Measurements from ENCODE around the gene POLR1G.
A peak's percentile ranks its signal among the peaks of the same experiment; 100 is the strongest.

POLR1G gene

DNA sequence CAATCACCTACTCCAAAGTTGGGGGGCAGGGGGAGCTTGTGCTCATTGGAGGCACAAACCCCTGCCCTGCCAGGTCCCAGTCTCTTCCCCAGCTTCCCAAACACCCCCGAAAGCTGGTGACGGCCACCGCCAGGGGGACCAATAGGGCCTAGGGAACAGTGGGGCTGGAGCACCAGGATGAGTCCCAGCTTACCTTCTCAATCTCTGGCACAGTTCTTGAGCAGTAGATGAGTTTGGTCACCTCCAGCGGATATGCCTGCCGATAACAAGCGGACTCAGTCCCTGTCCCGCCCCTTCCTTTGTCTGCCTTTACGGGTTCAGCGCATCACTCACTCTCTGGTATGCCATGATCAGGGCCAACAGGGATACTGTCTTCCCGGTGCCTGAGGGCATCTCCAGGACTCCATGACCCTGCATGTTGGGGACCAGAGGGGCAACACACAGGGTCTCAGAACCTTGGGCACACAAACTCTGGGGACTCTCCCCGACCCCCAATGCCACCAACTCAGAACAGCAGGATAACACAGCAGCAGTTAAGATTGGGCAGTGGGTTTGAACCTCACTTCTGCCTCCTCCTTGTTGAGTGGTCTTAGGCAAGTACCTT lies 37.6 kb upstream of the POLR1G start:
- no peaks in the 10 kb centered on the region for H3K9me3 ChIP-seq (ENCODE audit: control insufficient read depth in 2 of 2, low read length in 2 of 2)
- H3K4me3 ChIP-seq (ENCODE audit: low read length in 2 of 2): no peak overlapping the region
- H3K36me3 ChIP-seq (ENCODE audit: control insufficient read depth in 2 of 2, insufficient read depth in 2 of 2, low read length in 2 of 2): no peaks in the 10 kb centered on the region
- peaks cover 12% of the 10 kb centered on the region for H3K4me1 ChIP-seq (ENCODE audit: control insufficient read depth, insufficient read depth, low read length)
- no peaks in the 10 kb centered on the region for H3K27me3 ChIP-seq (ENCODE audit: control insufficient read depth in 1 of 2, insufficient read depth in 2 of 2, low read length in 2 of 2)
- H3K27ac ChIP-seq (ENCODE audit: low read length): no peak overlapping the region
- no peak overlapping the region for H3K9ac ChIP-seq (ENCODE audit: low read length in 2 of 2)

DNA sequence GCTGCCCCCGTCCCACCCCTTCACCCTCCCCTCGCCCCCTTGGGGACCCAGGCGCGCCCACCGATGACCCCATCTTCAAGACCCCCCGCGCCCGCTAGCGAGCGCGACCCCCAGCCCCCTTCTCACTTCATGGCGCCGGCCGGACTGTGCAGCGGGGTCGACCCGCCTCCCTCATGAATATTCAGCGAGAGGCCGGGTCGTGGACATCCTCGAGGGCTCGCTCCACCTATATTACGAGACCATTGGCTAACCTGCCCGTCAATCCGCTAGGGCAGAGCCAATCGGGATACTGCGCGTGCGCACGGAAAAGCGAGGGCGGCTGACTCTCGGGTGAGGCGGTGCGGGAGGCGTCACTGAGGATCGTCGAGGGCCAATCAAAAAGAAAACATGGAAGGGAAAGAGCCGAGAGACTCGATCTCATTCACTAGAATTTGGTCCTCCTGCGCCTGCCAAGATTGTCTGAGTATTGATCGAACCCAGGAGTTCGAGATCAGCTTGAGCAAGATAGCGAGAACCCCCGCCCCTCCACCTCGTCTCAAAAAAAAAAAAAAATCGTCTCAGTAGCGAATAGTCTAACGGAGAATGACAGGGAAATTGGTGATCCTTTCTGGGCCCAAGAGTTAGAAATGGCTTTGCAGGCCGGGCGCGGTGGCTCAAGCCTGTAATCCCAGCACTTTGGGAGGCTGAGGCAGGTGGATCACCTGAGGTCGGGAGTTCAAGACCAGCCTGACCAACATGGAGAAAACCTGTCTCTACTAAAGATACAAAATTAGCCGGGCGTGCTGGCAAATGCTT lies 35.8 kb upstream of the POLR1G start, which contains the start of gene ERCC2:
Gene ERCC2, minus strand, starts transcription at position 164 of the 795 bp plus-strand sequence. Its CDS starts 33 bp downstream, at position 131.
- Histone ChIP-seq H3K4me3 (ENCODE audit: low read length in 2 of 2) (peak within 1 kb of the TSS; percentile 82 to 86), H3K9me3 (ENCODE audit: control insufficient read depth in 2 of 2, low read length in 2 of 2) (no peaks in the 10 kb centered on the region), H3K36me3 (ENCODE audit: control insufficient read depth in 2 of 2, insufficient read depth in 2 of 2, low read length in 2 of 2) (no peaks in the 10 kb centered on the region), H3K9ac (ENCODE audit: low read length in 2 of 2) (peak within 1 kb of the TSS; percentile 71 to 76), H3K27me3 (ENCODE audit: control insufficient read depth in 1 of 2, insufficient read depth in 2 of 2, low read length in 2 of 2) (no peaks in the 10 kb centered on the region), H3K27ac (ENCODE audit: low read length) (peak within 1 kb of the TSS; percentile 55), H3K4me1 (ENCODE audit: control insufficient read depth, insufficient read depth, low read length) (peaks cover 12% of the 10 kb centered on the region)

DNA sequence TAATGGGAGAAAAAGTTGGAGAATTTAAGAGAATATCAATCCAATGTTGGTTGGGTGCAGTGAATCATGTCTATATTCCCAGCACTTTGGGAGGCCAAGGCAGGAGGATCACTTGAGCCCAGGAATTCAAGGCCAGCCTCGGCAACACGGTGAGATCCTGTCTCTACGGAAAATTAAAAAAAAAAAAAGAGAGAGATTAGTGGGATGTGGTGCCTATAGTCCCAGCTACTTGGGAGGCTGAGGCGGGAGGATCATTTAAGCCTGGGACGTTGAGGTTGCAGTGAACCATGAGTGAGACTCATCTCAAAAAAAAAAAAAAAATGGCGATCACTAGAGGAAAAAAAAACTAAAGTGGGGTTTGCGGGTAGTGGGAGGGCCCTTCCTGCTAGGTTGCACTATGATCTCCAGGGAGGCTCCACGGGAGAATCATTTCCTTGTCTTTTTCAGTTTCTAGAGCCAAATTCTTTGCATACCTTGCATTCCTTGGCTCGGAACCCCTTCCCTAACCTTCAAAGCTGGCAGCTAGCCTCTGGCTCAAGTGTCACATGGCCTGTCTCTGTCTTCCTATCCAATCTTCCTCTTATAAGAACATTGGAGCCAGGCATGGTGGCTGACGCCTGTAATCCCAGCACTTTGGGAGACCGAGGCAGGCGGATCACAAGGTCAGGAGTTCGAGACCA lies 30.3 kb upstream of the POLR1G start:
- no peak overlapping the region for H3K27ac ChIP-seq (ENCODE audit: low read length)
- H3K4me1 ChIP-seq (ENCODE audit: control insufficient read depth, insufficient read depth, low read length): peaks cover 4% of the 10 kb centered on the region
- H3K9me3 ChIP-seq (ENCODE audit: control insufficient read depth in 2 of 2, low read length in 2 of 2): no peaks in the 10 kb centered on the region
- H3K36me3 ChIP-seq (ENCODE audit: control insufficient read depth in 2 of 2, insufficient read depth in 2 of 2, low read length in 2 of 2): no peaks in the 10 kb centered on the region
- H3K4me3 ChIP-seq (ENCODE audit: low read length in 2 of 2): no peak overlapping the region
- no peak overlapping the region for H3K9ac ChIP-seq (ENCODE audit: low read length in 2 of 2)
- no peaks in the 10 kb centered on the region for H3K27me3 ChIP-seq (ENCODE audit: control insufficient read depth in 1 of 2, insufficient read depth in 2 of 2, low read length in 2 of 2)

DNA sequence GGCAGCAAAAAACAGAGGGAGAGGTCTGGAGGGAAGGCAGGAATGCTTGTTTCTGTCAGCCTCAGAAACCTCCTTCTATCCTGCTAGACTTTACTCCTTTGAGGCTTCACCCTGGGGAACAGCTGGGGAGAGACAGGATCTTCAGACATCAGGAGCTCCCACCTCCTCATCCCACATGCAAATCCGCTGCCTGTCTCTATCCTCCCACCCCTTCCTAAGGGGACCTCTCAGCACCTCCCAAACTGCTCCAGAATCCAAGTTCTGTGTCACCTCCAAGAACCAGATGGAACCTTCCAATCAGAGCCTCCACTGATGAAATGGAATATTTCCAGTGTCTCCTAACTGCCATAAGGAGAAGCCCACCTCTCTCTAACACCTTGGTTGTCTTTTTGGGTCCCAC lies 26.3 kb upstream of the POLR1G start:
- no peaks in the 10 kb centered on the region for H3K9me3 ChIP-seq (ENCODE audit: control insufficient read depth in 2 of 2, low read length in 2 of 2)
- H3K27me3 ChIP-seq (ENCODE audit: control insufficient read depth in 1 of 2, insufficient read depth in 2 of 2, low read length in 2 of 2): peaks cover 4% of the 10 kb centered on the region in 2 donors
- no peaks in the 10 kb centered on the region for H3K36me3 ChIP-seq (ENCODE audit: control insufficient read depth in 2 of 2, insufficient read depth in 2 of 2, low read length in 2 of 2)
- no peak overlapping the region for H3K4me3 ChIP-seq (ENCODE audit: low read length in 2 of 2)
- no peak overlapping the region for H3K9ac ChIP-seq (ENCODE audit: low read length in 2 of 2)
- peaks cover 4% of the 10 kb centered on the region for H3K4me1 ChIP-seq (ENCODE audit: control insufficient read depth, insufficient read depth, low read length)
- no peak overlapping the region for H3K27ac ChIP-seq (ENCODE audit: low read length)

DNA sequence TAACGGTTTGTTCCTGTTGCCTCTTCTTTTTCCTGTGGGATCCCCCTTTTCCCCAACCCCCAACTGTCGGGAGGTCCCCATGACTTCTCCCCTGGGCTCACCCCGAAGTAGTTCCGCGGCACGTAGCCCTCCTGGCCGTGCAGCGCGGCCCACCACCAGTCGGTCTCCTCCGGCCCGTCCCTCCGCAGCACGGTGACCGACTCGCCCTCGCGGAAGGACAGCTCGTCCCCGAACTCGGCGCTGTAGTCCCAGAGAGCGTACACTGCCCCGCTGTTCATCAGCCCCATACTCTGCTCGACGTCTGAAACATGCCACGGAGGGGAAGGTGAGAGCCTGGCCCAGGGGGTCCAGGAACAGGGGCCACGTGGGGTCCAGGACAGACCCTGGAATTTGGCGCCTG lies 24.0 kb upstream of the POLR1G start:
- H3K36me3 ChIP-seq (ENCODE audit: control insufficient read depth in 2 of 2, insufficient read depth in 2 of 2, low read length in 2 of 2): no peaks in the 10 kb centered on the region
- H3K4me1 ChIP-seq (ENCODE audit: control insufficient read depth, insufficient read depth, low read length): peaks cover 10% of the 10 kb centered on the region
- H3K9me3 ChIP-seq (ENCODE audit: control insufficient read depth in 2 of 2, low read length in 2 of 2): no peaks in the 10 kb centered on the region
- H3K9ac ChIP-seq (ENCODE audit: low read length in 2 of 2): no peak overlapping the region
- H3K27ac ChIP-seq (ENCODE audit: low read length): no peak overlapping the region
- H3K27me3 ChIP-seq (ENCODE audit: control insufficient read depth in 1 of 2, insufficient read depth in 2 of 2, low read length in 2 of 2): peaks cover 15 to 24% of the 10 kb centered on the region in 2 donors
- H3K4me3 ChIP-seq (ENCODE audit: low read length in 2 of 2): no peak overlapping the region

DNA sequence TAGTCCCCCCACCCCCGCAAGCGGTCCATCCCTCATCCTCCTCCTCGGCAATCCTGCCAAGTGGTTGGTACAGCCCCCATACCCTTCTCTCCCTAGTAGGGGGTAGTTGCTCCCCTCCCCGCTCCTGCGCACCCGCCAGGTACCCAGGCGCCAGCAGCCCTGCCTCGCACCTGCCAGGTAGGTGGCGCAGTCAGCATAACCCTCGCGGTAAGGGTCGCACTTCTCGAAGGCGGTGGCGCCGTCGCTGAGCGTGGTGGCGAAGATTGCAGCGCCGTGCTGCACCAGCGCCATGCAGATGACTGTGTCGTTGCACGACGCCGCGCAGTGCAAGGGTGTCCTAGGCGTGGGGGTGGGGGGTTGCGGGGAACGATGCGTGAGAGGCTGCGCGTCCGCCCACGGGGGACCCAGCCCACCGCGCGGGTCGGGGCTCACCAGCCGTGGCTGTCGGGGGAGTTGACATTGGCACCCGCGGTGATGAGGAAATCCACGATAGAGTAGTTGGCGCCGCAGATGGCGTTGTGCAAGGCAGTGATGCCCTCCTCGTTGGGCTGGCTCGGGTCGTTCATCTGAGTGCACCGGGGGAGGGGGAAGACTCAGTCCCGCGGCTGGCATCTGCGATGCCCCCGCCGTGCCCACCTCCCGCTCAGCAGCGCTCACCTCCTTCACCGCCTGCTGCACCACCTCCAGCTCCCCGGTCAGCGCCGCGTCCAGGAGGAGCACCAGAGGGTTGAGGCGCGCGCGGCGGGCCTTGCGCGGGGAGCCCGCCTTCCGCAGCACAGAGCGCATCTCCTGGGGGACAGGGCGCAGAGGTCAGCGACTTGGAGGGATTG lies 20.8 kb upstream of the POLR1G start:
- Histone ChIP-seq H3K9ac (ENCODE audit: low read length in 2 of 2) (no peak overlapping the region), H3K27me3 (ENCODE audit: control insufficient read depth in 1 of 2, insufficient read depth in 2 of 2, low read length in 2 of 2) (peaks cover 15 to 26% of the 10 kb centered on the region in 2 donors), H3K9me3 (ENCODE audit: control insufficient read depth in 2 of 2, low read length in 2 of 2) (no peaks in the 10 kb centered on the region), H3K4me3 (ENCODE audit: low read length in 2 of 2) (no peak overlapping the region), H3K27ac (ENCODE audit: low read length) (no peak overlapping the region), H3K36me3 (ENCODE audit: control insufficient read depth in 2 of 2, insufficient read depth in 2 of 2, low read length in 2 of 2) (no peaks in the 10 kb centered on the region), H3K4me1 (ENCODE audit: control insufficient read depth, insufficient read depth, low read length) (peaks cover 10% of the 10 kb centered on the region)

DNA sequence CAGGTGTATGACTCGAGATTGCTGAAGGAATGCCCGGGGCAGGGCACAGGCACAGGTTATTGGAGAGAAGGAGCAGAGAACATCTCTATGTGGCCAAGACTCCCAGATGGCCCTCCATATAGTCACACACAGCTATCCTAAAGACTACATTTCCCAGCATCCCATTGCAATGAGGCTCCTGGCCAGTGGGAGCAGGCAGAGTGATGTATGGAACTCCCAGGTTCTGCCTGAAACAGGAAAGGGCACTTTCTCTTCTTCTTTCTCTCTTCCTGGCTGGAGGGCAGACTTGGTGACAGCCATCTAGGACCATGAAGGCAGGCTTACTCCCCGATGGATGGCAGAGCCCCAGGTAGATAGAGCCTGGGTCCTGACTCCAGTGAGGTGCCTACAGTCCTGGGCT lies 15.1 kb upstream of the POLR1G start:
- Histone ChIP-seq H3K4me1 (ENCODE audit: control insufficient read depth, insufficient read depth, low read length) (no peaks in the 10 kb centered on the region), H3K4me3 (ENCODE audit: low read length in 2 of 2) (no peak overlapping the region), H3K9me3 (ENCODE audit: control insufficient read depth in 2 of 2, low read length in 2 of 2) (no peaks in the 10 kb centered on the region)

DNA sequence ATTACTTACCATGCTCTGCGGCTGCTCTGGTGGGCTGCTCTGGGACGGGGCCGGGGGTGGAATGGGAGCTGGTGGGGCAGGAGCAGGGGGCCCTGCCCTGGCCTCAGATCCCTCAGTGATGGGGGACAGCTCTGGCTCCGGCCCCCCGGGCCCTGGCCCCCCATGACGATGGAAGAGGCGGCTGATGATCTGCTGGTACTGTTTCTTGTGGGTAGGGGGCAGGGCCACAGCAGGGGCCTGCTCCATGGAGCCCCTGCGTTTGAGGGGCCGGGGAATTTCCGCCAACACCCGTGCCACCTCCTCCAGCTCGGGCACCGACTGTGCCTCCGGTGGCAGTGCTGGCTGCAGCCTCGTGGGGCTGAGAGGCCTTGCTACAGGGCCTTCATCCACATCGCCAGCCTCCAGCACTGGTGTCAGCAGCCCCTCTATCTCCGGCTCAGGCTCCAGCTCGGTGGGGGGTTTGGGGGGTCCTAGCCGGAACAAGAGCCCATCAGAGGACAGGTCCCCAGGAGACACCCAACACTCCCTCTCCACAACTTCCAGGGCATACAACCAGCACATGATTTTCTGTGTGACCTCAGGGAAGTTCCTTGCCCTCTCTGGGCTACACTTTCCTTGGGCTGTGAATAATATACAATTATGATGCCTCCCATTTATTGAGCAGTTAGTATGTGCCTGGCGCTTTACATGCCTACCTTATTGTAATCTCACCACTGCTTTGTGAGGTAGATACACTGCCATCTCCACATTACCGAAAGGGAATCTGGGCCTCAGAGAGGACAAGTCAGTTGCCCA lies 14.4 kb upstream of the POLR1G start:
- Histone ChIP-seq H3K27ac (ENCODE audit: low read length) (no peak overlapping the region), H3K27me3 (ENCODE audit: control insufficient read depth in 1 of 2, insufficient read depth in 2 of 2, low read length in 2 of 2) (peaks cover 0 to 10% of the 10 kb centered on the region in 2 donors), H3K4me3 (ENCODE audit: low read length in 2 of 2) (no peak overlapping the region), H3K36me3 (ENCODE audit: control insufficient read depth in 2 of 2, insufficient read depth in 2 of 2, low read length in 2 of 2) (no peaks in the 10 kb centered on the region), H3K9me3 (ENCODE audit: control insufficient read depth in 2 of 2, low read length in 2 of 2) (no peaks in the 10 kb centered on the region), H3K9ac (ENCODE audit: low read length in 2 of 2) (no peak overlapping the region), H3K4me1 (ENCODE audit: control insufficient read depth, insufficient read depth, low read length) (no peaks in the 10 kb centered on the region)

More for the DNA sequence above, 15.1 kb upstream of the POLR1G start:
- no peak overlapping the region for H3K27ac ChIP-seq (ENCODE audit: low read length)
- peaks cover under 1 to 16% of the 10 kb centered on the region in 2 donors for H3K27me3 ChIP-seq (ENCODE audit: control insufficient read depth in 1 of 2, insufficient read depth in 2 of 2, low read length in 2 of 2)
- no peak overlapping the region for H3K9ac ChIP-seq (ENCODE audit: low read length in 2 of 2)
- H3K36me3 ChIP-seq (ENCODE audit: control insufficient read depth in 2 of 2, insufficient read depth in 2 of 2, low read length in 2 of 2): no peaks in the 10 kb centered on the region

DNA sequence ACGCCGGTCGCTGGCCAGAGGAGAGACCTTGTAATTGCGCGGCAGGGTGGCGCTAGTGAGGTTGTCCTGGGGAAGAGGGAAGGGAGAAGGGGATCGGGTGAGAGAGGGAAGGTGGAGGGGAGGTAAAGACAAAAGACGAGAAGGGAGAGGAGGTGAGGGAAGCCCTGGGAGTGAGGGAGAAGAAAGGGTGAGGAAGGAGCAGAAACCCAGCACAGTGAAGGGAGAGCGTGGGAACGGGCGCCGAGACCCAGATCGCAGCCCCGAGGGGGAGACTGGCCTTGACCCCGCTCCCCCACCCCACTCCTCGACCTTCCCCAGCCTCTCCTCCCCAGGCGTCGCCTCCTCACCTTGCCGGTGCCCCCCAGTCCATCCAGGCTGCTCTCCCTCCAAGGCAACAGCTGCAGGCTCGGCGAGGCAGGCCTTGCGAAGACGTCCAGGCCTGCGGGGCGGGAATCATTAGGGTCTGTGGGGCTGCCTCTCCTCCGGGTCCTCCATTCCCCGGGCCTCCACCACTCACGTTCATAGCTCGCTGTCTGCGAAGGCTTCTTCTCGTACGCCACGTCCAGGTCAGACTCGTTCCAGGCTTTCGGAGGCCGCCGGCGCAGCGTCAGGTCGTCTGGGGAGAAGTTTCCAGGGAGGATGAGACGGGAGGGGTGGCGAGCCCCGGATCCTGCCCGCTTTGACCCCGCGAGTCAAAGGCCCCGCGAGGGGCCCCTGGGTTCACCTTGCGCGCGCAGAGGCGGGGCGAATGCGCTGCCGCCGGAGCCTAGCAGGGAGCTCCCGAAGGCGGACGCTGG lies 10.4 kb upstream of the POLR1G start:
- Histone ChIP-seq H3K36me3 (ENCODE audit: control insufficient read depth in 2 of 2, insufficient read depth in 2 of 2, low read length in 2 of 2) (no peaks in the 10 kb centered on the region), H3K4me3 (ENCODE audit: low read length in 2 of 2) (no peak overlapping the region), H3K27ac (ENCODE audit: low read length) (no peak overlapping the region), H3K4me1 (ENCODE audit: control insufficient read depth, insufficient read depth, low read length) (peaks cover 10% of the 10 kb centered on the region), H3K9me3 (ENCODE audit: control insufficient read depth in 2 of 2, low read length in 2 of 2) (no peaks in the 10 kb centered on the region), H3K9ac (ENCODE audit: low read length in 2 of 2) (no peak overlapping the region), H3K27me3 (ENCODE audit: control insufficient read depth in 1 of 2, insufficient read depth in 2 of 2, low read length in 2 of 2) (peaks cover 0 to 9% of the 10 kb centered on the region in 2 donors)

All from stomach smooth muscle (tissue), 2 donors.